ENCODE data around the gene FAM186B.

DNA sequence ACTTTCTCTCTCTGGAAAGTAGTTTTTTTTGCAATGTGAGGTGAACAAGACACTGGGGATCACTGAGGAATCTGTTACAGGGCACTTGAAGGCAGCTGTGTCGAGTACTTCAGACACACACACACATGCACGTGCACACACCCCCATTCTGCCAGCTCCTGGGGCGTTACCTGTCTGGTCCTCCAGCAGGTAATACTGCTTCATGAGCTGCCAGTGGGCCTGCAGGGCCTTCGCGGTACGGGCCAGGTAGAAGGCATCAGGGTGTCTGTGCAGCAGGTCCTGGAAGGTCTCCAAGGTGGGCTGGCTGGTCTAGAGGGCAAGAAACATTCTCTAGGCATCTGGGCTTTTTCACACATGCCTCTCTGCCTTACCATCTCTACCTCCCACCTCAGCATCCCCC is 42.6 kb downstream of the FAM186B start:
- no peak for TF ChIP-seq MYC (IDR thresholded peaks at IDR 0.05; ENCODE audit: borderline replicate concordance, low read length)
- no peak for TF ChIP-seq NR3C1 (IDR thresholded peaks at IDR 0.05)
- no peak for TF ChIP-seq KDM1A (IDR thresholded peaks at IDR 0.05; ENCODE audit: low read depth)
- TF ChIP-seq ZNF302 (CRISPR knock-in tag; IDR thresholded peaks at IDR 0.05) = no peak
- TF ChIP-seq, protein P1, sequence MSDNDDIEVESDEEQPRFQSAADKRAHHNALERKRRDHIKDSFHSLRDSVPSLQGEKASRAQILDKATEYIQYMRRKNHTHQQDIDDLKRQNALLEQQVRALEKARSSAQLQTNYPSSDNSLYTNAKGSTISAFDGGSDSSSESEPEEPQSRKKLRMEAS (IDR thresholded peaks at IDR 0.05) = no peak
- TF ChIP-seq, protein P2, sequence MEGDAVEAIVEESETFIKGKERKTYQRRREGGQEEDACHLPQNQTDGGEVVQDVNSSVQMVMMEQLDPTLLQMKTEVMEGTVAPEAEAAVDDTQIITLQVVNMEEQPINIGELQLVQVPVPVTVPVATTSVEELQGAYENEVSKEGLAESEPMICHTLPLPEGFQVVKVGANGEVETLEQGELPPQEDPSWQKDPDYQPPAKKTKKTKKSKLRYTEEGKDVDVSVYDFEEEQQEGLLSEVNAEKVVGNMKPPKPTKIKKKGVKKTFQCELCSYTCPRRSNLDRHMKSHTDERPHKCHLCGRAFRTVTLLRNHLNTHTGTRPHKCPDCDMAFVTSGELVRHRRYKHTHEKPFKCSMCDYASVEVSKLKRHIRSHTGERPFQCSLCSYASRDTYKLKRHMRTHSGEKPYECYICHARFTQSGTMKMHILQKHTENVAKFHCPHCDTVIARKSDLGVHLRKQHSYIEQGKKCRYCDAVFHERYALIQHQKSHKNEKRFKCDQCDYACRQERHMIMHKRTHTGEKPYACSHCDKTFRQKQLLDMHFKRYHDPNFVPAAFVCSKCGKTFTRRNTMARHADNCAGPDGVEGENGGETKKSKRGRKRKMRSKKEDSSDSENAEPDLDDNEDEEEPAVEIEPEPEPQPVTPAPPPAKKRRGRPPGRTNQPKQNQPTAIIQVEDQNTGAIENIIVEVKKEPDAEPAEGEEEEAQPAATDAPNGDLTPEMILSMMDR (IDR thresholded peaks at IDR 0.05) = no peak

All from A549 (cell line).